ENCODE measurements around the gene ARFGEF3.

DNA sequence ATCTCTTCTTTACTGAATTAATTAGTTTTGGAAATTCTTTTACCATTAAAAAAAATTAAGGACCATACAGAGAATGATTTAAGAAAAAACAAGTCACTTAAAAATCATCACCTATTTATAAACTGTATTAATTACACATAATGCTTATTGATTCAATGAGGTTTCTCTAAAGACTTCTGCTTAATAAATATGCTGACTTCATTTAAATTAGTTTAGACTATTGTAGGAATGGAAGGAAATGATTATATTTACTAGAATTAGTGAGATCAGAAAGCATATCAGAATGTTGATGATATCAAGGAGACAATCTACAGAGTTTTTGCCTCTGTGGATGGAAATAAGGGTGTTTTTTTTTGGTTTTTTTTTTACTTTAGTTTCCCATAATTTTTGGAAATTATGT lies 181.4 kb downstream of the ARFGEF3 start:
- TF ChIP-seq, protein P1, sequence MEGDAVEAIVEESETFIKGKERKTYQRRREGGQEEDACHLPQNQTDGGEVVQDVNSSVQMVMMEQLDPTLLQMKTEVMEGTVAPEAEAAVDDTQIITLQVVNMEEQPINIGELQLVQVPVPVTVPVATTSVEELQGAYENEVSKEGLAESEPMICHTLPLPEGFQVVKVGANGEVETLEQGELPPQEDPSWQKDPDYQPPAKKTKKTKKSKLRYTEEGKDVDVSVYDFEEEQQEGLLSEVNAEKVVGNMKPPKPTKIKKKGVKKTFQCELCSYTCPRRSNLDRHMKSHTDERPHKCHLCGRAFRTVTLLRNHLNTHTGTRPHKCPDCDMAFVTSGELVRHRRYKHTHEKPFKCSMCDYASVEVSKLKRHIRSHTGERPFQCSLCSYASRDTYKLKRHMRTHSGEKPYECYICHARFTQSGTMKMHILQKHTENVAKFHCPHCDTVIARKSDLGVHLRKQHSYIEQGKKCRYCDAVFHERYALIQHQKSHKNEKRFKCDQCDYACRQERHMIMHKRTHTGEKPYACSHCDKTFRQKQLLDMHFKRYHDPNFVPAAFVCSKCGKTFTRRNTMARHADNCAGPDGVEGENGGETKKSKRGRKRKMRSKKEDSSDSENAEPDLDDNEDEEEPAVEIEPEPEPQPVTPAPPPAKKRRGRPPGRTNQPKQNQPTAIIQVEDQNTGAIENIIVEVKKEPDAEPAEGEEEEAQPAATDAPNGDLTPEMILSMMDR (conservative IDR thresholded peaks at IDR 0.05 in 1 of 2, IDR thresholded peaks at IDR 0.05 in 1 of 2; ENCODE audit: extremely low read depth in 1 of 2, insufficient read depth in 1 of 2, low read depth in 1 of 2, low read length in 2 of 2): no peak
- TF ChIP-seq EZH2 (IDR thresholded peaks at IDR 0.05; ENCODE audit: borderline replicate concordance, low read length): no peak
